GM18526 (cell line): ENCODE results near the gene TMEM178B.

Experiments
- POLR2A ChIP-seq: IDR thresholded peaks from 3 replicates; pipeline ENCODE4 v1.6.1; 2011; ENCODE audit not compliant: insufficient read length; ENCODE audit errors: extremely low read depth

The TMEM178B gene

GRCh38 chr7:141193066-141193465 lies 119.2 kb downstream of the TMEM178B start:
- no peak for TF ChIP-seq POLR2A

GRCh38 chr7:141198194-141198958 lies 124.5 kb downstream of the TMEM178B start:
- TF ChIP-seq POLR2A: no peak

GRCh38 chr7:141200191-141201108 lies 126.6 kb downstream of the TMEM178B start:
- TF ChIP-seq POLR2A: no peak

- TF ChIP-seq POLR2A: no peak
Measured at GRCh38 chr7:141201145-141201885, 127.5 kb downstream of the TMEM178B start.

GRCh38 chr7:141202535-141202934 lies 128.7 kb downstream of the TMEM178B start:
- TF ChIP-seq POLR2A: no peak

GRCh38 chr7:141203177-141203576 lies 129.3 kb downstream of the TMEM178B start:
- no peak for TF ChIP-seq POLR2A

- no peak for TF ChIP-seq POLR2A
Measured at GRCh38 chr7:141203586-141203985, 129.7 kb downstream of the TMEM178B start.

GRCh38 chr7:141207661-141208060 lies 133.8 kb downstream of the TMEM178B start:
- no peak for TF ChIP-seq POLR2A

GRCh38 chr7:141208539-141208938 lies 134.7 kb downstream of the TMEM178B start:
- TF ChIP-seq POLR2A: no peak

- TF ChIP-seq POLR2A: no peak
Measured at GRCh38 chr7:141209454-141209853, 135.6 kb downstream of the TMEM178B start.

- no peak for TF ChIP-seq POLR2A
Measured at GRCh38 chr7:141210862-141211261, 137.0 kb downstream of the TMEM178B start.

GRCh38 chr7:141213226-141213625 lies 139.4 kb downstream of the TMEM178B start:
- no peak for TF ChIP-seq POLR2A

GRCh38 chr7:141217938-141218337 lies 144.1 kb downstream of the TMEM178B start:
- TF ChIP-seq POLR2A: no peak

GRCh38 chr7:141218941-141219340 lies 145.1 kb downstream of the TMEM178B start:
- TF ChIP-seq POLR2A: no peak

GRCh38 chr7:141220263-141220880 lies 146.5 kb downstream of the TMEM178B start:
- no peak for TF ChIP-seq POLR2A
